Measurements from ENCODE around the gene MXRA7.
A peak's percentile ranks its signal among the peaks of the same experiment; 100 is the strongest.
"Not testable (repeated sequence)": the region's sequence is repeated elsewhere in the genome, so short reads cannot be mapped to it uniquely, and the experiment has no call there.

Gene MXRA7

GRCh38 chr17:76715496-76715830 lies 4.7 kb upstream of the MXRA7 start:
- DNase-seq: no peak

GRCh38 chr17:76714822-76715495 lies 4.2 kb upstream of the MXRA7 start:
- peak; percentile 16 for DNase-seq

GRCh38 chr17:76714336-76714735 lies 3.6 kb upstream of the MXRA7 start:
- no peak for DNase-seq

- no peak for DNase-seq
Observed at GRCh38 chr17:76713765-76714164, 3.0 kb upstream of the MXRA7 start.

GRCh38 chr17:76712321-76712720 lies 1.6 kb upstream of the MXRA7 start:
- not testable (repeated sequence) for DNase-seq

GRCh38 chr17:76709951-76710862 lies 558 bp downstream of the MXRA7 start:
- not testable (repeated sequence) for DNase-seq

GRCh38 chr17:76709077-76709950 lies 1.5 kb downstream of the MXRA7 start:
- DNase-seq: no peak

GRCh38 chr17:76707985-76708807 lies 2.6 kb downstream of the MXRA7 start:
- no peak for DNase-seq

- DNase-seq: no peak
Observed at GRCh38 chr17:76706817-76707216, 3.9 kb downstream of the MXRA7 start.

GRCh38 chr17:76704805-76705204 lies 6.0 kb downstream of the MXRA7 start:
- no peak for DNase-seq

- no peak for DNase-seq
Observed at GRCh38 chr17:76702941-76703637, 7.7 kb downstream of the MXRA7 start.

GRCh38 chr17:76702076-76702475 lies 8.7 kb downstream of the MXRA7 start:
- DNase-seq: no peak

GRCh38 chr17:76701471-76701967 lies 9.2 kb downstream of the MXRA7 start:
- DNase-seq: no peak

- no peak for DNase-seq
Observed at GRCh38 chr17:76700617-76701470, 9.9 kb downstream of the MXRA7 start.

GRCh38 chr17:76700270-76700616 lies 10.5 kb downstream of the MXRA7 start:
- no peak for DNase-seq

GRCh38 chr17:76698466-76698977 lies 12.2 kb downstream of the MXRA7 start:
- DNase-seq: not testable (repeated sequence)

- DNase-seq: peak; percentile 6
Observed at GRCh38 chr17:76697702-76698465, 12.9 kb downstream of the MXRA7 start.

GRCh38 chr17:76696763-76697701 lies 13.7 kb downstream of the MXRA7 start:
- DNase-seq: no peak

Measured in NCI-H1092 treated with DMSO at 0.1 percent for 48 hours (cell line).